Renal cortex interstitium (tissue), 11 donors: ENCODE data around the gene POLL. TPM values are rescaled to one million over a fixed set of nuclear protein-coding genes. Genes with fewer than 3 reads are reported as not detected.
"Not testable (repeated sequence)": the region's sequence is repeated elsewhere in the genome, so short reads cannot be mapped to it uniquely, and the experiment has no call there.

Source experiments
- DNase-seq, 11 donors: peaks; one replicate each; pipeline ENCODE4 v3.0.0-alpha.2; 2013; ENCODE audit warnings: low read depth in 9 of 11, low spot score in 4 of 11; ENCODE audit errors: extremely low read depth in 1 of 11
- polyA plus RNA-seq, 3 donors: library from polyadenylated mRNA; unstranded; fragments of 120-200 nt; gene quantifications; one replicate each; pipeline ENCODE4 v1.2.1, GENCODE V29; 2013; ENCODE audit not compliant: insufficient read length in 3 of 3

The POLL gene
- polyA plus RNA-seq, 3 donors = 31.8 to 42.2 (median 34.1) TPM

DNA sequence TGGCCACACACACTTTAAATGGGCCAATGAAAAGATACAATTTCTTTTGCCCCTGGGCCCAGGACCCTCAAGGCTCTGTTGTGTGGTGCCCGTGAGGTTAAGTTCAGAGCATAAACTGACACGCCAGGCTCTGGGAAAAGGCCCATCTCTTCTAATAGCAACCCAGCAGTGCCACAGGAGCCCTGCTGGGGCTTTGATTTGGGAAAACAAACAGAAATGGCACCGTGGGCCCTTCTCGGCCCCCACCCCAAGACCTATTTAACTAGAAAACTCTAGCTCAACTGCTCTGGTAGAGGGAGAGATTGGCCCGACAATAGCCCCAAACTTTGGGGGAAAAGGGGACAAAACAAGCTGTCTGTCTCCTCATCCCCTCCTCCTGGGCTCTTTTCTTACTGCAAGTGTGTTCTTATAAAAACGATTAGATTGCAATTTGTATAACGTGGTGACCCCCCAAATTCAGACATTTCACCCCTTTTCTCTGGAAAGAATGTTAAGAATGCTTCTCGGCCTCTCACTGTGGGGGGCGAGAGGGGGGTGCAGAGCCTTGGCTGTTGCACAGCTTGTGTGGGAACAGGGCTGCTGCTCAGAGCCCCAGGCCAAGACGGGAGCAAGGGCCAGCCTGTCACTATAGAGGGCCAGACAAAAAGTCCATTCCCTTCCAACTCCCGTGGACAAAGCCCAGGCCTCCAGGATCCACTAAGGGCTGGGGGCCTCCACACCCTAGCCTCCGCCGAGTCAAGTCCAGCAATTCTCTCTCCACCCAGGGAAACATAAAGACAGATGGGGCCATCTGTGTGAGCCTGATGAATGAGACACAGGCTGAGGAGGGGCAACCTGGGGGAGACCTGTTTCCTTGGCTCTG is 26.8 kb upstream of the POLL start:
- no peak for DNase-seq

DNA sequence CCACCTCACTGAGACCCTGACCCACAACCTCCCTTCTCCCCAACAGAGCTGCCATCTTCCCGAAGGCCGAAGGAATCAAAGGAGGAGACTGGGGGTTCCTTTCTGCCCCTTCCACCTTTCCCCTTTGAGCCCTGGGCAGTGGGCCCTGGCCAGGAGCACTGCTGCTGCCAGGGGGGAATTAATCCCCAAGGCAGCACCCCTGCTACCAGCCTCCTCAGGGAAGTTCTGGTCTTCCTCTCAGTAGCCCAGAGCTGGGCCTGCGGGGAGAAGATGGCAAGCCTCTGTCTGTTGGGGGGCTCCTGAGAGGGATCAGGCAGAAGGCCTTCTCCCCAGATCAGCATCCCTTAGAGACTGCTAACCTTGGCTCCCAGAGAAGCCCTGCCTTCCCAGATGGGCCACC is 25.6 kb upstream of the POLL start:
- no peak for DNase-seq

DNA sequence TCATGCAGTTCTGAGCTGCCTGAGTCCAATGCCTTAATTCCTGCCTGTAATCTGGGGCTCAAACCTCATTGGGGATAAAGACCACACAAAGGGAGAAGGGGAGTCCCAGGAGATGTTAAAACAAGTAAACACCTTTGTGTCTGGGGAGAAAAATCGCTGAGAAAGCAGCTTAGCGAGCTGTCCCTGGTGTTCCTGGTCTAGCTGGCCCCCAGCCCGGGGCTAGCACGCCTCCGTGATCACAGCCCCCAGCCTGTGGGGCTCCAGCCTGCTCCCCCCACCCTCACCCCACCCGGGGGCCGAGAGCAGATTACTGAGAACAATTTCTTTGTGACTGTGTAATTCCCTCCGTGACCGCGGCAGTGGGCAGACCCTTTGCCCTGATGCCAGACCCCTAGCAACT is 24.8 kb upstream of the POLL start:
- no peak for DNase-seq

DNA sequence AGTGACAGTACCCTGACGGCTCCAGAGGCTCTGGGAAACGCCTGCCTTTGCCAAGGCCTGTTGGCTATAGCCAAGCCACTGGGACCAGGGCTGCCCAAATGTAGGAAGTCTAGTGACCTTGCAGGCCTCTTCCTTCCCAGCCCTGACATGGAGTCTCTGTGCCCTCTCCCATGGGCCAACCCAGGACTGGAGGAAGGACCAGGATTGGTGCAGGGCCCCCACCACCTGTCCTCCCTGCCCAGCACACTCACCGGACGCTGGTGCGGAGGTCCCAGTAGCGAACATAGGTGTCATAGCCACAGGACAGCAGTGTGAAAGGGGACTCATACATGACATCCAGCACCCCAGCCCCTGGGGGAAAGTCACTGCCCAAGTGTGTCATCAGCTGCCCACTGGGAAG is 24.0 kb upstream of the POLL start:
- DNase-seq = no peak

DNA sequence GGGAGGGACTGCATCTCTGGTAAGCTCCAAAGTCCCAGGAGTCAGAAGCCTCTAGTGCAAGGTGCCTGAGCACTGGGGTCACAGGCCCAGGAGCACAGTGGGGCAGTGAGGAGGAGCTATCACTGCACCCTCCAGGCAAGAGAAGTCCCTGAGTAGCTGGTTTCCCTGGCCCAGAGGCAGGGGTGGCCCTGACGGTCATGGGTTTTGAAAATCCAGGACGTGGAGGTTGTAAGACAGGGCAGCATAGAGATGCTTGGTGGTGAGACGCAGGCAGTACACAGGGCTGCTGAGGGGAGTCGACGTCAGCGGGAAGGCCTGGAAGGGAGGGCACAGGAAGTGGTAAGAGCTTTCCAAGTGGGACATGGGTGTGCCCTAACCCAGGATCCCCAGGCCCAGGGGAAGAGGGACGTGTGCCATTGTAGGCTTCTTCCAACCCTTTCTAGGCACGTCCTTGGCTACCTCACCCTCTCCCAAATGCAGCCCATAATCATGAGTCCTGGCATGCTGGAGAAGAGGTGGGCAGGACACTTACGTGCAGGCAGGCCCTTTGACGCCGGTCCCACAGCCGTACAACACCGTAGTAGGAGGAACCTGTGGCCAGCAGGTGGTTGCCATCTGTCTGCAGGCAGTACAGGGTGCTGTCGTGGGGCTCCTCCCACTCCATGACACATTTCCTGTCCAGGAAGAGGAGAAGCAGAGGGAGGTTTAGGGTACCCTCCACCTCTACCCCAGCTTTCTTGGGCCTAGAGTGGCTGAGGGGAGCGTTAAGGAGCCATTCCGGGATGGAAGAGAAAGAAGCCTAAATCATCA is 23.2 kb upstream of the POLL start:
- DNase-seq = no peak

DNA sequence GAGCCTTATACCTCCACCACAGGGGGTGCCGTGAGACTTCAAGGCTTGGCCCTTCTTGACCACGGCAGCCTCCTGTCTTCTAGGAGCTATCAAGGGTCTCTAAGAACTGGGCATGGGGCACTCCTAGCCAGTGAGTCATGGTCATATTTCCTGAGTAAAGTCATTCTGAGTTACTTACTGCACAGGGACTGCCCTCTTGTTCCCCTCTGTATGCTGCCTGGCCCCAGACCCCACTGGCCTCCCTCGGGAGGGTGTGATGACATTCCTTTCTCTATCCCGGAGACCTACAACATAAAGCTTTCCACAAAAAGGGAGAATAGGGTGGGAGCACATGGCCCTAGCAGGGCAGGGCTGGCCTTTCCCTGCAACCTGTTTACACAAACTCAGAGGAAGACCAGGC is 21.4 kb upstream of the POLL start:
- DNase-seq = no peak

DNA sequence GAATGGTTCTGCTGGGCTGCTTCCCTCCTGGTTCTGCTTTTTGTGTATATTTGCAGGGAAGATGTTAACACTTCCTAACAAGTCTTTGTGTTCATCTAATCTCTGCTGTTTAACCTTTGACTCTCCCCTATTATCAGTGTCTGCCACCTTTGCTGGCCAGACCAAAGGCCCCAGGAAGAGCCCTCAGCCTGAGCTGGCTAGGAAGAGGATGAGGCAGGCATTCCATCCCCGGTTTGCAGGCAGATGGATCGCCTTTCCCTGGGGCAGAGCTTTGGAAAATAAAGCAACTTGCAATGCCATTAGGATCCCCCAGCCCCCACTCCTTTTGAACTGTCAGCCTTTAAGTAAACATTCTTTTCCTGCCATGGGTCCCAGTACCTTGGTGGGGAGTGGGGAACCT is 19.1 kb upstream of the POLL start:
- DNase-seq = no peak

DNA sequence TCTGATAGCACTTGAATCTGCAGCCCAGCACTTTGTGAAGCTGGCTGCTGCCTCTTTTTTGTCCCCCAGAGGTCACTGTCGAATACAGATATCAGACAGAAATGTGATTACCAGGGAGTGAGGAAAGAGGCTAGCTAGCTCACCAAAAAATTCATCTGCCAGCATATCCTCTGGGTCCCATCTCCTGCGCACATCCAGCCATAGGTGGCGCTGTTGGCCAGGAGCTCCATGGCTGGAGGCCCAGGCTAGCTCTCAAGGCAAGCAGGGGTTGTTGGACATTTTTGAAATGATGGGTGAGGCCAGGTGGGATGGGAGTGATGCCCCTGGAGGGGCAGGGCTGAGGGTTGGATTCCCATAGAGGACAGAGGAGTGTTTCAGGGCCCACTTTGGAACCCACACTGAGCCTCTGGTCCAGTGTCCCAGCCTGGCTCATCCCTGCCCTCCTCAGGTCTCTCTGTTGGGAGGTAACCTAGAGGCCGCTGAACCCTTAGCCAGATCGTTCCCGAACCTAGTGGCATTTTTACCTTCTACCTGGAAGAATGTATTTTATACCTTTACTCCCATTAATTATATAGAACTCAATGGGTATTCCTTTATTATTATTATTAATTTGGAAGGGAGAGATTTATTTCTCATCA is 14.8 kb upstream of the POLL start:
- DNase-seq = peak in 10 of 11 donors; percentile 50 to 76 (median 62)

DNA sequence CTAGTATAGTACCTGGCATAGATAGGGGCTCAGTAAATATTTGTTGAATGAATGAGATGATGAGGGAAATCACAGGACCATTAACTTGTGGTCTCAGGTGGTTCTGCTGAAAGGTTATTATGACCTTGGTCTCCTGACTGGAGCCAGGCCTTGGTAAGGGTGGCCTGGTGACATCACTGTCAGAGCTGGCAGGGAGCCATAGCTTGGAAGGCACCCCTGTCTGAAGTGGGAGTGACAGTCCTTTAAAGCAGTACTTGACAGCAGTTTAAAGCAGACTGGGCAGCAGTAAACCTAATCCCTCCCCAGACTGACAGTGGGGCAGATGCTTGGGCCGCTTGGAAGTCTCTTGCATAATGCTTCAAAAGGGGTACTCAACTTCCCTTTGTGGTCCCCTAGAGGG is 13.5 kb upstream of the POLL start:
- no peak for DNase-seq

DNA sequence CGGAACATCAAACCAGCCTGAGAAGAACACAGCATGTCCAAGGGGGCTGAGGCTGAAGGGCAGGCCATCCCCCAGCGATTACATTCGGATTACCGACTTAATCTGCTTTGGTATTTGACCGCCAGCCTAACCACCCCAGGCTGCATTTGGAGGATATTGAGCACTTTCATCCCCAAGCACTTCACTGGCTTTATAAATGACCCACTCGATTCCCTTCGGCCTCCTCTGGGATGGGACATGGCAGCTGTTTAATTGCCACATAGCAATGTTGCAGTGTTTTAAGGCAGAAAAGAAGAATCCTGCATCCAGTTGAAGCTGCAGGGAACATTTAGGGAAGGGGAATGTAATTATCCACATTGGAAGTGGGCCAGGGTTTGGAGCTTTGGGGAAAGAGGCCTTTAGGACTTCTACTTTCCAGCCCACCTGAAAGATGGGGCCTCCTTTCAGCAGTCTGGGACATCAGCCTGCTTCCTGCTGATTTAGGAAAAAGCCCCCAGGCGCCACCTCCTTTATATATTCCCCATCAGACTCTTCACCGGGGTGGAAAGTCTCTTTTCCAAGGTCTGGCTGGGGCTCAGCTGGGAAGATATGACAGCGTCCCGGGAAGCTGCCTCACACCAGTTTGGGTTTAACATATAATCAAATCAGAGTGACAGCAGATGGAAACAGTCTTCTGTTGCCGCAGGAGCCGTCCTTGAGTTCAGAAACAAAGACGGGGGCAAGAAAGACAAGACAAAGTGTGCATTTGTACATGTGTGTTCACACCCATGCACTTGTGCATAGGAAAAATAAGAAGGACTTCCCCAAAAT is 9.2 kb upstream of the POLL start:
- DNase-seq = no peak

DNA sequence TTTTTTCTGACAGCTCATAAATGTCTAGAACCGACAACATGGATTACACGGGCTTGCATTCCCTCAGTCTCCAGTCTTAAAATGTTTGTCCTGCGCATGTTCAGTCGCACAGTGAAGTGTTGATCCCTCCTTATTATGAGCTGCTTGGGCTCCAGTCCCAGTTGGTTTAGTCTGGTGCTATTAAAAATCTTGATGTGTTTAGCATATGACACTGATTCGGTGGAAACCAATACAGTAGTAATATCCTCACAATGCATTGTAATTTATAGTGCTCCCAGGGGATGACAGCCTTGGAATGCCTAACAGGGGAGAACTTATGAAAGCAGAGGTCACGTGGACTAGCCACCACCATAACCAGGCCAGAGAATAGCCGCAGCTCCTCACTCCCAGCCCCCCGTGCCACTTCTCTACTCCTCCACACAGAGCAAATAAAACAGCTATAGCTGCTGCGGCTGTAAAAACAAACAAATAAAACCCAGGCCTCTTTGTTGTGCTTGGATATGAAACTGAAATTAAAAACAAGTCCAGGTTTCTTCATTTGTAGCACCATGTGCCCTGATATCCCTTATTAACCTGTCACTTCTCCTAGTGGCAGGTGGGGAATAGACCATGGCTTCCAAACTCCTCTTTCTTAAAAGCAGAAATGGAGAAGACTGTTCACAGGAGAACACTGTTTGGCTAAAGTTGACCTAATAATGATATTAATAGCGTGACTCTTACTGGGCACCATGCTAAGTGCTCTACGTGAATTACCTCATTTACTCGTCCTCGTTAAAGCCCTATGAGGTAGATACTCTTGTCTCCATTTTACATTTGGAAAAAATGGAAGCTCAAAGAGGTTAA is 7.8 kb upstream of the POLL start:
- peak in 1 of 11 donors; percentile 33 for DNase-seq

DNA sequence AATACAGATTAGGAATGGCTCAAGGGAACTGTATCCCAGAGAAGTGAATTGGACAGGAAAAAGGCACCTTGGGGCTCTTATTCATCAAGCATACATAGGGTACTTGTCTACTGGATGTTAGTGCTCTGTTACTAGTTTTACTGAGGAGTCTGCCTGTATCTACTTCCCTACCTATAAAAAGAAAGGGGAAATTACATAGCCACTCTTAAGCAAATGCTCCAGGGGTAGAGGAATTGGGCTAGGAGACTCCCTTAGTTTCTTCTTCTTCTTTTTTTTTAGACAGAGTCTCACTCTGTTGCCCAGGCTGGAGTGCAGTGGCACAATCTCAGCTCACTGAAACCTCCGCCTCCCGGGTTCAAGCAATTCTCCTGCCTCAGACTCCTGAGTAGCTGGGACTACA is 5.3 kb upstream of the POLL start:
- not testable (repeated sequence) for DNase-seq

DNA sequence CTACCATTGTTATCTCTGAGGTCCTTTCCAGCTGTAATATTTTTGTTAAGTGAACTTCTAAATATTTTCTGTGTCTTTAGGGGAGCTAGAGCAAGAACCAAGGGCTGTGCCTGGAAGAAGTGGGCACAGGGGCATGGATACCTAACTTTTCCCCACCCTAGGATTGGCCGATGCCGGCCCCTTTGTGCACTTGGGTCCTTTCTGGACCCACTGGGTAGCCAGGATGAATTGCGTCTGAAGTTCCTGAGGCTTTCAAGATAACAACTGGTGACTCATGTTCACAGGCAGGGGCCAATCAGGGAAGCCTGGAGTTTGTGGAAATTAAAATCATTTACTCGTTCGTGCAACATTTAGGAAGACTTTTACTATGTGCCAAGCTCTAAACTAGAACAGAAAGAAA is 822 bp upstream of the POLL start:
- DNase-seq = no peak

DNA sequence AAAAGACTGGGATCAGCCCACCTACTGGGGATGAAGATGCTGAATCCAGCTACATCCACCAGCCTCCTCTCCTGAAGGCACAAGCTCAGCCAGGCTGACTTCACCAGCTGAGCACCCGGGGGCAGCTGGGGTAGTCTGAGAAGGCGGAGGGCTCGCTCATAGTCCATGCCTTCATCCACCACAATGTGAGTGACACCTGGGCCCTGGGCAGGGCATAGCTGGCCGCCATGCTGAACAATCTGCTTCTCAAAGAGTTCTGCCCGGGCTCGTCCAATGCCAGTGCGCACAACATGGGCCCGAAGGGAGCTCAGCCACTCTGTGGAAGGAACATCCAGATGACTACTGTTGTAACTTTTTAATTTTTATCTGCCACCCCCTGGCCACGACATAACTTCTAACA is 2.2 kb downstream of the POLL start:
- DNase-seq = no peak

DNA sequence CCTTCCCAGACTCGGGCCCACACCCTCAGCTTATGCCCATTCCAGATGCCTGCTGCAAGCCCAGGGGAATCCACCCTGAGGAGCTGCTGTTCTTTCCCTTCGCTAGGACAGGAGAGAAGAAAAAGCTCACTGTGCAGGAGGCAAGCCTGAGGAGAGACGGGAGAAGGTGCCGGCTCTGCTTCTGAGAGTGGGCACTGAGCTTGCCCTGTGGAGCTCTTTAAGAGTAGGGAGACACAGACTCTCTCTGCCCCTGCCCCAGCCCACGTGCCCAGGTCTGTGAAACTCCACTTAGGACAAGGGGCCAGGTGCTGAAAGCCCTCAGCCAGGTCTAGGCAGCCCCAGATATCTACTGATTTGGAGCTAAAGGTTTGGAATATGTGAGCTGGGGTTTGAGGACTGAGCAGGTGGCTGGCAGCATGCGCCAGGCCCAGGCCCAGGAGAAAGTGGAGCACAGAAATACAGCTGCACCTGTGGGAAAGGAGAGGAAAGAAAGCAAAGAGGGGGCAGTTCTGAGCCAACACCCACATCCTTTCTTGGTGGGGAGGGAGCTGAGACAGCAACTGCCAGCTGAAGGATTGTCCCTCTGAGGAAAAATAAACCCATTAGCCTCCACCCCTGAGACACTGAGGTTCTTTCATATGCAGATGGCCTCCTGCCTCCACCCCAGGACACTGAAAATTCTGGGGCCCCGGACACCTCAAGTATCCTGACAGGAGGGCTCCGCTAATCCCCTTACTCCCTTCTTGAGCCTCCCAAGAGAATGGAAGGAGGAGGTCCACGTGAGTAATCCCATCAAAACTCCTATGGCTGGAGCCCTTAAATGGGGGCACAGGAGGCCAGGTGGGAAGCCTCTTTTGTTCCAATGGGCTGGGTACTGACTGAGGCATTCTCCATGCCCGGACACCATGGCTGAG is 7.3 kb downstream of the POLL start:
- no peak for DNase-seq

DNA sequence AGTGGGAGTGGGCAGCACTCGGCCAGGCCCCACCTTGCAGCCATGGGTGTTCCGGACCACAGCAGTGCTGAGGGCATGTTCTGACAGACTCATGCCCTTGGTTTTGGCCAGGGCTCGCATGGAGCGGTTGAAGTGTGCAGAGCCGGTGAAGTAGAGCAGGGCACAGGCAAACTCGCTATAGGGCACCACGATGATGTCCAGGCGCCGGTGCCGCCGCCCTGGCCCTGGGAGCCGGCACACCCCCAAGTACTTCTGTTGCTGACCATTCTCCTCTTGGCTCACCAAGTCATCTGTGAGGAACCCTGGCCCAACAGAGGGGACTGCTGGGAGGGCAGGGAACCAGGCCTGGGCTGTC is 8.6 kb downstream of the POLL start:
- no peak for DNase-seq

DNA sequence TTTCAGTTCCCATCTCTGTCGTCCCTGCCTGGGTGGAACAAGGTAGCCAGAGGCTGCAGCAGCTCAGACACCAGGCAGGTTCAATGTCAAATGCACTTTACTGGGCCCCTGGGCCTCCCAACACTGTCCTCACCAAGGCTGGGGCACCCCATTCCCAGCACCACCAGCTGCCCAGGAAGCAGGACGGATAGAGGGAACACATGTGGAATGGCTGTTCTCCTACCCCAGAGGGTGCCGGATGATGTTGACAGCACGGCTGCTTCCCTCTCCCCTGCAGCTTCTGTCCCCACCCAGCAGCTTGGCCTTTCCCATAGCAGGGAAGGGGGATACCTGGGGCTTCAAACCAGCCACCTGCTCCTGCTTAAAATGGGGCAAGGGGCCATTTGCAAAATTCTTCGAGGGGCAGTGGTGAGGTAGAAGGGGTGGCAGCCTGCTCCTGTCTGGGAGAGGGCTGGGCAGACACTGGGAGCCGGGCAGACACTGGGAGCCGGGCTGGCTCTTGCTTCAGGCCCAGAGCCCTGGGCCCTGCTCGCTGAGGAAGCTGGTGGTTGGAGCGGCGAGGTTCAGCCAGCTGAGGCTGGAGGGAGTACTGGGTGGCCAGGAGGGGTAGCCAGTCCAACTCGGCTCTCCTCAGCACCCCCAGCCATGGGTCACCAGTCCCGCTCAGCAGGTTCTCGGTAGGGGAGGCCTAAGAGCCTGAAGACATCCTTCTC is 9.1 kb downstream of the POLL start:
- no peak for DNase-seq
